ENCODE results near the gene RNF144B.

RNF144B gene

GRCh38 chr6:18473755-18474154, 86.6 kb downstream of the RNF144B start:
- in situ Hi-C loops (cut with MboI; ENCODE audit: low sequenced_read_pairs): no loop called here
- no peak for DNase-seq (ENCODE audit: low spot score in 2 of 2)
- H3K4me3 ChIP-seq: no peak overlapping the region
- H3K27me3 ChIP-seq (ENCODE audit: low read depth): 0 out of 2 replicates have a peak, but pooled peaks cover 4% of the 10 kb centered on the region
- no peaks in the 10 kb centered on the region for H3K36me3 ChIP-seq (replicated peaks)
- H3K4me1 ChIP-seq: peaks cover 10% of the 10 kb centered on the region
- no peaks in the 10 kb centered on the region for H3K9me3 ChIP-seq

GRCh38 chr6:18477301-18477941, 90.3 kb downstream of the RNF144B start:
- in situ Hi-C loops (cut with MboI; ENCODE audit: low sequenced_read_pairs): no loop called here
- Histone ChIP-seq H3K4me1 (no peaks in the 10 kb centered on the region), H3K36me3 (replicated peaks) (no peaks in the 10 kb centered on the region), H3K9me3 (no peaks in the 10 kb centered on the region), H3K27me3 (ENCODE audit: low read depth) (no peaks in the 10 kb centered on the region), H3K4me3 (no peak overlapping the region)
- no peak for DNase-seq (ENCODE audit: low spot score in 2 of 2)

- in situ Hi-C loops (cut with MboI; ENCODE audit: low sequenced_read_pairs): no loop called here
These were observed 91.5 kb downstream of the RNF144B start for GRCh38 chr6:18478610-18479009.

GRCh38 chr6:18481870-18482269, 94.7 kb downstream of the RNF144B start:
- no peak for DNase-seq (ENCODE audit: low spot score in 2 of 2)
- Histone ChIP-seq H3K36me3 (replicated peaks) (no peaks in the 10 kb centered on the region), H3K4me3 (no peak overlapping the region), H3K9me3 (no peaks in the 10 kb centered on the region), H3K4me1 (no peaks in the 10 kb centered on the region), H3K27me3 (ENCODE audit: low read depth) (no peaks in the 10 kb centered on the region)
- in situ Hi-C loops (cut with MboI; ENCODE audit: low sequenced_read_pairs): no loop called here

More at GRCh38 chr6:18478610-18479009, 91.5 kb downstream of the RNF144B start:
- no peak for DNase-seq (ENCODE audit: low spot score in 2 of 2)
- Histone ChIP-seq H3K36me3 (replicated peaks) (no peaks in the 10 kb centered on the region), H3K4me1 (no peaks in the 10 kb centered on the region), H3K27me3 (ENCODE audit: low read depth) (no peaks in the 10 kb centered on the region), H3K4me3 (no peak overlapping the region), H3K9me3 (no peaks in the 10 kb centered on the region)

GRCh38 chr6:18485660-18486435, 98.7 kb downstream of the RNF144B start:
- no peak for DNase-seq (ENCODE audit: low spot score in 2 of 2)
- H3K36me3 ChIP-seq (replicated peaks): no peaks in the 10 kb centered on the region
- no peaks in the 10 kb centered on the region for H3K27me3 ChIP-seq (ENCODE audit: low read depth)
- in situ Hi-C loops (cut with MboI; ENCODE audit: low sequenced_read_pairs): no loop called here
- peaks cover 13% of the 10 kb centered on the region for H3K4me1 ChIP-seq
- no peak overlapping the region for H3K4me3 ChIP-seq
- no peaks in the 10 kb centered on the region for H3K9me3 ChIP-seq

- in situ Hi-C loops (cut with MboI; ENCODE audit: low sequenced_read_pairs): no loop called here
- Histone ChIP-seq H3K9me3 (no peaks in the 10 kb centered on the region), H3K4me1 (peaks cover 13% of the 10 kb centered on the region), H3K36me3 (replicated peaks) (no peaks in the 10 kb centered on the region), H3K27me3 (ENCODE audit: low read depth) (no peaks in the 10 kb centered on the region), H3K4me3 (no peak overlapping the region)
- DNase-seq (ENCODE audit: low spot score in 2 of 2): no peak
These were observed 100.9 kb downstream of the RNF144B start for GRCh38 chr6:18488004-18488403.

GRCh38 chr6:18488526-18489270, 101.5 kb downstream of the RNF144B start:
- peak; percentile 66 to 95 for DNase-seq (ENCODE audit: low spot score in 2 of 2)
- no peaks in the 10 kb centered on the region for H3K9me3 ChIP-seq
- H3K27me3 ChIP-seq (ENCODE audit: low read depth): no peaks in the 10 kb centered on the region
- H3K4me1 ChIP-seq: peaks cover 13% of the 10 kb centered on the region
- no peaks in the 10 kb centered on the region for H3K36me3 ChIP-seq (replicated peaks)
- no peak overlapping the region for H3K4me3 ChIP-seq
- in situ Hi-C loops (cut with MboI; ENCODE audit: low sequenced_read_pairs): no loop called here

GRCh38 chr6:18489335-18489734, 102.2 kb downstream of the RNF144B start:
- Histone ChIP-seq H3K27me3 (ENCODE audit: low read depth) (no peaks in the 10 kb centered on the region), H3K9me3 (no peaks in the 10 kb centered on the region), H3K36me3 (replicated peaks) (no peaks in the 10 kb centered on the region), H3K4me3 (no peak overlapping the region), H3K4me1 (peaks cover 13% of the 10 kb centered on the region)
- DNase-seq (ENCODE audit: low spot score in 2 of 2): no peak
- in situ Hi-C loops (cut with MboI; ENCODE audit: low sequenced_read_pairs): no loop called here

- Histone ChIP-seq H3K4me3 (no peak overlapping the region), H3K27me3 (ENCODE audit: low read depth) (no peaks in the 10 kb centered on the region), H3K36me3 (replicated peaks) (no peaks in the 10 kb centered on the region), H3K4me1 (peaks cover 13% of the 10 kb centered on the region), H3K9me3 (no peaks in the 10 kb centered on the region)
- no peak for DNase-seq (ENCODE audit: low spot score in 2 of 2)
- in situ Hi-C loops (cut with MboI; ENCODE audit: low sequenced_read_pairs): no loop called here
These were observed 104.3 kb downstream of the RNF144B start for GRCh38 chr6:18491308-18492045.

GRCh38 chr6:18492972-18493371, 105.8 kb downstream of the RNF144B start:
- no peaks in the 10 kb centered on the region for H3K9me3 ChIP-seq
- H3K27me3 ChIP-seq (ENCODE audit: low read depth): no peaks in the 10 kb centered on the region
- no peak for DNase-seq (ENCODE audit: low spot score in 2 of 2)
- peaks cover 12% of the 10 kb centered on the region for H3K4me1 ChIP-seq
- no peak overlapping the region for H3K4me3 ChIP-seq
- H3K36me3 ChIP-seq (replicated peaks): no peaks in the 10 kb centered on the region
- in situ Hi-C loops (cut with MboI; ENCODE audit: low sequenced_read_pairs): no loop called here

GRCh38 chr6:18493382-18493891, 106.3 kb downstream of the RNF144B start:
- in situ Hi-C loops (cut with MboI; ENCODE audit: low sequenced_read_pairs): no loop called here
- no peaks in the 10 kb centered on the region for H3K9me3 ChIP-seq
- H3K27me3 ChIP-seq (ENCODE audit: low read depth): no peaks in the 10 kb centered on the region
- H3K36me3 ChIP-seq (replicated peaks): no peaks in the 10 kb centered on the region
- no peak for DNase-seq (ENCODE audit: low spot score in 2 of 2)
- H3K4me1 ChIP-seq: peaks cover 7% of the 10 kb centered on the region
- no peak overlapping the region for H3K4me3 ChIP-seq

- no peaks in the 10 kb centered on the region for H3K36me3 ChIP-seq (replicated peaks)
- in situ Hi-C loops (cut with MboI; ENCODE audit: low sequenced_read_pairs): no loop called here
- H3K9me3 ChIP-seq: no peaks in the 10 kb centered on the region
- DNase-seq (ENCODE audit: low spot score in 2 of 2): no peak
- no peaks in the 10 kb centered on the region for H3K27me3 ChIP-seq (ENCODE audit: low read depth)
- H3K4me3 ChIP-seq: no peak overlapping the region
- peaks cover 4% of the 10 kb centered on the region for H3K4me1 ChIP-seq
These were observed 106.8 kb downstream of the RNF144B start for GRCh38 chr6:18493925-18494324.

GRCh38 chr6:18495236-18495635, 108.1 kb downstream of the RNF144B start:
- Histone ChIP-seq H3K9me3 (no peaks in the 10 kb centered on the region), H3K4me3 (no peak overlapping the region), H3K4me1 (no peaks in the 10 kb centered on the region; the same call in 1 of the 2 replicates), H3K36me3 (replicated peaks) (no peaks in the 10 kb centered on the region), H3K27me3 (ENCODE audit: low read depth) (no peaks in the 10 kb centered on the region)
- in situ Hi-C loops (cut with MboI; ENCODE audit: low sequenced_read_pairs): loop anchor here (5.0 kb wide), 1 partner anchor 168 kb away; no protein-coding TSS in a partner anchor
- DNase-seq (ENCODE audit: low spot score in 2 of 2): no peak

Measured in HAP-1 (cell line).